Dermis microvascular lymphatic vessel endothelial cell (primary cell): ENCODE data around the gene ABHD12. TPM values are rescaled to one million over a fixed set of nuclear protein-coding genes. Genes with fewer than 3 reads are reported as not detected.

ENCODE experiments used
- DNase-seq, 2 donors: peaks; one replicate each; pipeline versions ENCODE4 v3.0.0 to v3.0.0-alpha.2; 2010; ENCODE audit warnings: low read depth in 2 of 2
- total RNA-seq: library from RNA; depleted of rRNA; stranded (reverse); fragments of >200 nt; gene quantifications from 2 replicates; pipeline ENCODE4 v1.2.1, GENCODE V29; 2014

The ABHD12 gene
- total RNA-seq, 1 donor from 2014 or later, result 25.4 TPM

DNA sequence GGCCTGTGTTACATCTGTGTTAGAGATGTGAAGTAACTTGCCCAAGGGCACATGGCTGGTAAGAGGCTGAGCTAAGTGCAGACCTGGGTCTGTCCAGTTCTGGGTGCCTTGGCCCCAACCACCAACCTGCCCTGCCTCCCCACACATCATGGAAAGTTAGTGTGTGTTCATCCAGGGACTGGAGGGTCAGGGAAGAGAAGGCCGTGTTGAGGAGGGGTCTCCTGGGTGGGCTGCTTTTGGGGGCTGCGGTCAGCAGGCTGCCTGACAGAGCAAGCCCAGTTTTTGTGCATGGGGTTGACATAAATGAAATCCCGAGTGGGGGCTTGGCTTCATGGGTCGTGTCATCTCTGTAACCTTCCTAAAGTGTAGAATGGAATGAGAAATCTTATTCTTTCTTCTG is 131.8 kb downstream of the ABHD12 start:
- DNase-seq, result no peak

DNA sequence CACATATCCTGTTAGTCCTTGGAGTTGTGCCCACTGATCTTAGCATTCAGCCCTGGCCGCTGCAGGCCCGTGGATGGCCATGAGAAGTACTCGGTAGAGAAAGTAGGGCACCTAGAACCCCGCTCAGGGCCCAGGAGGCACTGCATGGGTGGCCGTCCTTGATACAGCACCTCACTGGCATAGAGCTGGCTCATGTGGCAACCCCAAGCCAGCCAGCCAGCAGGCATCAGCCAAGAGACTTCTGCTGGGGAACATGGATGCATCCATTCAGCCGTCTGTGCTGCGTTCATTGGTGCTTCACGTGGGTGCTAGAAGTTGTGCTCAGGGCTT is 132.2 kb downstream of the ABHD12 start:
- DNase-seq, result no peak

DNA sequence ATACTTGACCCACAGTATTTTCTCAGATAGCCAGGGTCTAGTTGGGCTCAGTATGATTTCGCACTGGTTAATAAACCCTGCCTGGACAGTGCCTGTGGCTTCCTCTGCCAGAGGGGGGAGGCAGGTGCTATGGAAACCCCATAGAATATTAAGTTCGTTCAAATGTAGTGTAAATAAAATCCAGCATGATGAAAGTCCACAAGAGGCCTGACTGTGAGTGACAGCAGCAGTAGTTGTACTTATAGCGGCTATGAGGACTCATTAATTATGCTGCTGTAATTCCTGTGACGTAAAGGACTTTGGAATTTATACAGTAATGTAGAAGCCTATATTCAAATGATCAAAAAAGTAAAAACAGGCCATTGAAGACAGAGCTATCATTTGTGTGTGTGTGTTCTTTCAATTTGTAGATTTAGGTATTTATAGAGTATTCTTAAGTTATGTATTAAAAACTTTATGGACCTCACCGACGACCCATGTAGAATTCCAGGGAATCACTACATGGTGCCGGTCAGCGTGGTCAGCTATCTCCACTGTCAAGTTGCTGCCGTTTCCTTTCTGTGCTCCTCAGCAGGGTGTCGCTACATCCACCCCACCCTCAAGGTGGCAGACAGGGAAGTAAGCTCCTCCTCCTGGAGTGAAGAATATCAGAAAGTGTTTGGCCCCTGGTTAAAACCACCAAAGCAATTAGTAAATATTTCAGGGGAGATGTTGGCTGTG is 132.7 kb downstream of the ABHD12 start:
- DNase-seq, result no peak

DNA sequence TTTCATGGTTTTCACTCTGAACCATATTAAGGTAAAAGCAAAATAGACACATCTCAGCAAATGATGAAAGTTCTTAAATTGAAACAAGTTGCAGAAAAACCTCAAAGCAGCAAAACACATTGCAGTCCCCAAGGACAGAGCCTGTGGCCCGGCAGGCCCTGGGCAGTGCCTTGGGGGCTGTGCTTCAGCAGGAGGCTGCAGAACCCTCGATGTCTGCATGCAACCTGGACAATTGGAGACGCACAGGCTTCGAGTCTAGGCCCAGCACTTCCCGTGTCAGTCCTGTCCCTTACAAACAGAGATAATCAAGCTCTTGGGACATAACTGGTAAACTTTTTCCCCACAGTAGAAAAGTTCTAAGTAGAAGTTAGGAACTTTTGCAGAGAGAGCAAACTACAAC is 133.5 kb downstream of the ABHD12 start:
- no peak for DNase-seq

DNA sequence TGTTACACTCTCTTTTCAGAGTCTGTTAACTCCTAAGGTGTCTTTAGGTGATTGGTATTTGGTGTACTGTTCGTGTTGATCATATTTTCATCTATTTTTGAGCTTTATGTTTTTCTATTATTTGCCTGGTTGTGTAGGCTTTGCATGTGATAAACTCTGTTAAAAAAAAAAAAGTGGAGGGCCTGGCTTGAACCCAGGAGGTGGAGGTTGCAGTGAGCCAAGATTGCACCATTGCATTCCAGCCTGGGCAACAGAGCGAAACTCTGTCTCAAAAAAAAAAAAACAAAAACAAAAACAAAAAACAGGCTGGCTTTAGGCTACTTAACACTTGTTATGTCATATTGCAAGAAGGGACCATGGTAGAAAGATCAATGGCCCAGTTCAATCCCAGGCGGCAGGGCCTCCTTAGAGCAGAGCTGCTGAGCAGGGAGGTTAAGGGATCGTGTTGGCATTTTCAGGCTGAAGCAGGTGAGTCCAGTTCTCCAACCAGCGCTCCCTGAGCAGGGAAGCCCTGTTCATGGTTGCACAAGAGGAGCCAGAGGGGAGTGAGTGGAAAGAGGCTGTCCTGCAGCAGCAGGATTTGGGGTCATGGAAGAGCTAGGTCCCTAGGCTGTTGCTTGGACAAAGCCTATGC is 134.3 kb downstream of the ABHD12 start:
- no peak for DNase-seq

DNA sequence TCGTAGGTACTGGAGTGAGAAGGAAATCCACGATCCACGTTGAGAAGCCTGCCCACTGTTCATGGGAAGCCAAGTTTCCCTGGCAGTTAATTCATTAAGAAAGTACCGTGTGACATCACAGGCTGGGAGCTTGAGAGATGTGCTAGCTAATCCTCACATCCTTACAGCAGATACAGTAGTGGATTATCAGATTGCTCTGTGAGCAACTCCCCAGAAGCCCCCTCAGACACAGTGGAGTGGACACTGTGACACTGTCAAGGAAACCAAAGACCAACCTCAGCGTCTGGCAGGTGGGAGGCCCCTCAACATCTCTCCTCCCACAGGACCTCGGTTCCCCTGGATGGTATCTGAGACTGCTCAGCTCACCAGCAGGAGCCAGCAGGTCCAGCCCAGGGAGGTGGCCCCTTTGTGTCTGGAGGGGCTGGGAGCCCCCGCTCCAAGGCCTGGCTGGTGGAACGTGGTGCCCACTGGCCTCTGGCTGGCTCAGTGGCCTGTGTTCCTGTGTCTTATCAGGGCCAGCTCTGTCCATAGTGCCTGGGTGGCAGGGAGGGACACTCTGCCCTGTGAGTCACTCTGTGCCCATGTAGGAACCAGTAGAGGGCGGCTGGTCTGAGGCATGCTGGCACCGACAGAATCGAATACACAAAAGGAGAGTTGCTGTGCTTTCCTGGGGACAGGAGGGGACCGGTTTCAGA is 135.5 kb downstream of the ABHD12 start:
- no peak for DNase-seq

DNA sequence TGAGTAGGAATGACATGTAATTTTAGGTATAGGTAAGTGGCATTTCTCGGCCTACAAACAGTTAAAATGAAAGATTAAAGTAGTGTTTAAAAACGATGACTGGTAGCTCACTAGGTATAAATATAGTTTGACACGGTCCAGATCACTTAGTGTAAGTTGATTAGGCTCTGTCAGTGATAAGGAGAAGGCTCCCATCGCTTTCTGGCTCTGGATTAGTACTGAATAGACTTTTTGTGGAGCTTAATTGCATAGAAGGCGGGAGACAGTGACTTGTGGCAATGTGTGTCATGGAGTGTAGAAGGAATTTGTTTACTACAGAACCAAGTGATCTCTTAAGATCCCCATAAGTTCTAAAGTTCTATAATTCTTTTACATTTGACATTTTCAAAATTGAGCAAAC is 136.1 kb downstream of the ABHD12 start:
- DNase-seq, result no peak

DNA sequence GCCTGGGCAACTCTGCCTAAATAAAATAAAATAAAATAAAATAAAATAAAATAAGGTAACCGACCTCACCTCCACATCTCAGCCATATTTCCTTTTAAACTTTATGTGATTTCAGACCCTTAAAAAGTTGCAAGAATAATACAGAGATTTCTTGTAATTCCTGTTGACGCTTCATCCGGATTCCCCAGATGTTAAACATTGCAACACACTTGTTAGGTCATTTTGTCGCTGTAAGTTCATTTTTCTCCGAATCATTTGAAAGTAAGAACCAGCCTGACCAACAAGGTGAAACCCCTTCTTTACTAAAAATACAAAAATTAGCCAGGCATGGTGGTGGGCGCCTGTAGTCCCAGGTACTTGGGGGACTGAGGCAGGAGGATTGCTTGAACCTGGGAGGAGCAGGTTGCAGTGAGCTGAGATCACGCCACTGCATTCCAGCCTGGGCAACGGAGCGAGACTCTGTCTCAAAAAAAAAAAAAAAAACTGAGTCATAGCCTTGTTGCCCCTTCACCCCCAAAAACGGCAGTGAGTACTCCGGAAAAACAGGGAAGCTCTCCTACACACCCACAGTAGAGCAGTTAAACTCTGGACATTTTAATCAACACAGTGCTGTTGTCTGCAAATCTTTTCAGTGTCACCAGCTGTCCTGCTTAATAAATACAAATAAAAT is 136.9 kb downstream of the ABHD12 start:
- no peak for DNase-seq

DNA sequence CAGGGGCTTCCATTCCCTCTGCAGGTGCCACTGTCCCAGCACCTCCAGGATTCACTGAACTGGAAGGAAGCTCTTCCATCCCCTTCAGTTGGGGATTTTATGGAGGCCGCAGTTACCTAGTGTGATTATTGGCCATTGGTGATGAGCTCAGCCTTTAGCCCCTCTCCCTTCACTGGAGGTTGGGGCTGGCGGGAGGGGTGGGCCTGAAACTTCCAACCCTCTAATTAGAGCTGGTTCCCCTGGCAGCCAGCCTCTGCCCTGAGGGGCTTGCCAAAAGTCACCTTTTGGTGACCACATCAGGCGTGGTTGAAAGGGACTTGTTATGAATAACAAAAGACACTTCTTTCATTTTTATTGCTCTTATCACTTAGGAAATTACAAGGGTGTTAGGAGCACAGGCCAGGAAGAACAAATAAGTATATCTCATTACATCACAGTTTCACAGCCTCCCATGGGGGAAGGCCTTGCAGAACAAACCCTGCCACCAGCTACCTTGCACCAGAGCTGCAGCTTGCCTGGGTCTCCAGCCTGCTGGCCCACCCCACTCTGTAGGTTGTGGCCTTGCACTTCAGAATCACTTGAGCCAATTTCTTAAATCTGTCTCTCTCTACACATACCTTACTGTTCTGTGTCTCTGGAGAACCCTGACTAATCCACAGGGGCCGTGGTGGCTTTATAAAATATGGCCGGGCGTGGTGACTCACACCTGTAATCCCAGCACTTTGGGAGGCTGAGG is 137.8 kb downstream of the ABHD12 start:
- no peak for DNase-seq

DNA sequence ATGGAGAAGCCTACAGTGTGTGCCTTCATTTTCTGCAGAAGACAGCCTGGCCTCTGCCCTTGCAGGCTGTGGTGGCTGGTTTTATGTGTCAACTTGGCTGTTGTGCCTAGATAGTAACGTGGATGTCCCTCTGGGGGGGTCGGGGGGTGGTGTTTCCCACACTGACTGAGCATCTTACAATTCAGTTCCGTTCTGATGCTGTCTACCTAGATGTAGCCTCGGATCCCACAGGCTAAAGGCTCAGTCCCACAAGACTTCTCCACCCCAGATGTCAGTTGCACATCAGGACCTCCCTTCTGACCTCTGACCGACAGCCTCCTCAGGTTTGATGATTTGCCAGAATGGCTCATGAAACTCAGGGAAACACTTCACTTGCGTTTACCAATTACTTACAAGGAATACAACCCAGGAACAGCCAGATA is 138.4 kb downstream of the ABHD12 start:
- DNase-seq, result no peak

DNA sequence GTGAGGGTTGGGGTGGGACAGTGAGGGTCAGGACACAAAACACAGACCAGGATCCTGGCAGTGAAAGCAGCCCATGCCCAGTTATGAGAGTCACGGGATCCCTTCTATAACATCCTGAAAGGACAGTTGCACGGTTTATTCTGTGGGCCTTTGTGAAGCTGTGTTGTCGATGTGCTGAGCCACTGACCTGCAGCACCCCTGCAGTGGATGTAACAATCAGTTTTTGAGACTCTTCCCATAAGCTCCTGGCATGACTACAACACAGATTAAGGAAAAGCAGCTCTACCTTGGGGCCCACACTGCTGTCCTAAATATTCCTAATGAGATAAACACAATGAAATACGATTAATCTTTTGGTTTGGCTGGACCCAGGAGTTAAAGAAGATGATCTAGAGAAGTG is 139.1 kb downstream of the ABHD12 start:
- DNase-seq, result no peak

DNA sequence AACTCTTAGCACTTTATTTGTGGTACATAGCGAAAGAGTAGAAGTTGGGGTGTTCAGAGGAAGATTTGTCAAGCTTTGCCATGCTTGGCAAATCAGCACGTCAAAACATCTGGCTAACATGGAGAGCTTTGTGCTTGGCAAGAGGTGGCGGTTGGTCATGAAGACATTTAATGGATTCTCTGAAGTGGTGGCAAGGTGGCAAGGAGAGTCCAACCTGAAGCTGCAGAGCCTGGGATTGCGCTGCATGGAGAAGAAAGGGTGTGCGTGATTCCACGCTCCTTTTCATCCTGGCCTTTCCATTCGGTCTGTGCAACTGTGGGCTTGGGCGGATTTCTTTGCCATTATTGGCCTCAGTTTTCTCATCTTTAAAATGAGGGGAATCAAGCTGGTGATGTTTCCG is 139.6 kb downstream of the ABHD12 start:
- DNase-seq, result no peak

DNA sequence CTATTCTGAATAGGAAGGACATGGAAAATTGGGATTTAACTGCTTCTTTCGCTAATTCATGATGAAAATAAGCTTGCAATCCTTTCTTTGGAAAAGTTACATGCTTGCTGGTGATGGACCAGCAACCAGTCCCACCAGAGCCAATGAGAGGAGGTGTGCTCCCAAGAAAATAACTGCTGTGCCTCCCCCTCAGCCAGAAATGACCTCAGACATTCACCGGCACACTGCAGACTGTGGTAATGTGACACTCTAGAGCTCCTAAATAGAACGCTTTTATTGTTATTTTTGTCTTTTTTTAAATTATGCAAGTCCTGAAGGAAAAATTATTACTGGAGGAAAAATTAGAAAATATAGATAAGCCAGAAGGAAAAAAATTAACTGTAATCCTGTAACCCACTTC is 140.1 kb downstream of the ABHD12 start:
- DNase-seq, result no peak

Other genes with a start within 250 kb of the ABHD12 start
- 31.3 and 43.0 TPM in 2 replicates for gene ENTPD6, start 195.1 kb downstream of the ABHD12 start, total RNA-seq
- gene PYGB, start 142.8 kb downstream of the ABHD12 start, total RNA-seq, result 81.9 and 88.5 TPM in 2 replicates
- gene GINS1, start 16.8 kb upstream of the ABHD12 start, total RNA-seq, result 5.9 and 15.9 TPM in 2 replicates
- 9.1 and 24.3 TPM in 2 replicates for gene NINL, start 194.7 kb upstream of the ABHD12 start, total RNA-seq
- 6.4 and 8.0 TPM in 2 replicates for gene NANP, start 233.2 kb upstream of the ABHD12 start, total RNA-seq